NCI-H1930 (cell line): ENCODE data around the gene CCNY.
"Not testable (repeated sequence)": the region's sequence is repeated elsewhere in the genome, so short reads cannot be mapped to it uniquely, and the experiment has no call there.

Source experiments
- DNase-seq, 2 experiments: peaks; one replicate each; lab custom pipeline; 2025; lab: John Stamatoyannopoulos, UW

CCNY gene

DNA sequence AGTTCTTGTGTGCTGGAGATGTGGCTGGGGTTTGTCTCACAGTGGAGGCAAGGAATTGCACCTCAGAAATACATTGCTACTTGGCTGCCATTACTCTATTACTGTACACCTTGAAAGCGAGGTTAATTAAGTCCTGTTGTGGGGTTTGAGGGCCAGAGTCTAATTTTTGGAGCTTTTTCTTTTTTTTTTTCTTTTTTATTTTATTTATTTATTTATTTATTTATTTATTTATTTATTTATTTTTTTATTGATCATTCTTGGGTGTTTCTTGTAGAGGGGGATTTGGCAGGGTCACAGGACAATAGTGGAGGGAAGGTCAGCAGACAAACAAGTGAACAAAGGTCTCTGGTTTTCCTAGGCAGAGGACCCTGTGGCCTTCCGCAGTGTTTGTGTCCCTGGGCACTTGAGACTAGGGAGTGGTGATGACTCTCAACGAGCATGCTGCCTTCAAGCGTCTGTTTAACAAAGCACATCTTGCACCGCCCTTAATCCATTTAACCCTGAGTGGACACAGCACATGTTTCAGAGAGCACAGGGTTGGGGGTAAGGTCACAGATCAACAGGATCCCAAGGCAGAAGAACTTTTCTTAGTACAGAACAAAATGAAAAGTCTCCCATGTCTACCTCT, 69.8 kb downstream of the CCNY start:
- not testable (repeated sequence) for DNase-seq

GRCh38 chr10:35407696-35408095, 71.4 kb downstream of the CCNY start:
- not testable (repeated sequence) for DNase-seq

- DNase-seq: no peak
These were observed 72.8 kb downstream of the CCNY start for GRCh38 chr10:35409094-35409582.

DNA sequence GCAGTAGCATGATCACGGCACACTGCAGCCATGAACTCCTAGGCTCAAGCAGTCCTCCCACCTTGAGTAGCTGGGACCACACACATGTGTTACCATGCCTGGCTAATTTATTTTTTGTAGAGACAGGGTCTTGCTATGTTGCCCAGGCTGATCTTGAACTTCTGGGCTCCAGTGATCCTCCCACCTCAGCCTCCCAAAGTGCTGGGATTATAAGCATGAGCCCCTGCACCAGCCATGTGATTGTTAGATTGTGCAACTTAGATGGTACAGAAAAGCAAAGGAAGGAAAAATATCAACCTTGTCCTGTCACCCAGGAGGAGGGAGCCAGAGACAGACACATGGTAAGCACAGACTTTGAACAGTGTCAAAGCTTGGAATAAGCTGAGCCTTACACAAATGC, 73.5 kb downstream of the CCNY start:
- no peak for DNase-seq

DNA sequence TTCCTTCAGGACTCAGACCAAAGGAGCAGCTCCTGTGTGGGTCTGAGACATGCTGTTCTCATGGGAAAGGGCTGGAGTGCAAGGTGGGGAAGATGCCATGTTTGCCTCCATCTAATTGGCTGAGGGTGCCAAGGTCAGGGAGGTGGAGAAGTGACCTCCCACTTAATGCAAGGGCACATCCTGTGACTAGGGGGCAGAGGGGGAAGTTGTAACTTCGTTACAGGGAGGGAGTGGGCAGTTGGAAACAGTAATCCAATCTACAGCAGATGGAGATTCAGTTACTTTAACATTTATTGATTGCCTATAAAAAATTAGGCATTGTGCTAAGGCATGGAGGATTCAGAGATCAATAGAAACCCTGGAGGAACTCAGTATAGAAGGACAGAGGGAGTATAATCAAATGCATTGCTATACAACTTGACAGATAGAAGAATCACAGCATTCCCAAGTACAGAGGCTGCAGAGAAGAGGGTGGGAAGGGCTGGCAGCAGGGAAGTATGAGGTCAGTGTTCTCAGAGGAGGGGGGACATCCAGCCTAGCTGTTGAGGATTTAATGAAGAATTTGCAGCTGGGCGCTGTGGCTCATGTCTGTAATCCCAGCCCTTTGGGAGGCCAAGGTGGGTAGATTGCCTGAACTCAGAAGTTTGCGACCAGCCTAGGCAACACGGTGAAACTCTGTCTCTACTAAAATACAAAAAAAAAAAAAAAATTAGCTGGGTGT, 75.9 kb downstream of the CCNY start:
- DNase-seq: no peak

- no peak for DNase-seq
These were observed 76.7 kb downstream of the CCNY start for GRCh38 chr10:35412900-35413491.

DNA sequence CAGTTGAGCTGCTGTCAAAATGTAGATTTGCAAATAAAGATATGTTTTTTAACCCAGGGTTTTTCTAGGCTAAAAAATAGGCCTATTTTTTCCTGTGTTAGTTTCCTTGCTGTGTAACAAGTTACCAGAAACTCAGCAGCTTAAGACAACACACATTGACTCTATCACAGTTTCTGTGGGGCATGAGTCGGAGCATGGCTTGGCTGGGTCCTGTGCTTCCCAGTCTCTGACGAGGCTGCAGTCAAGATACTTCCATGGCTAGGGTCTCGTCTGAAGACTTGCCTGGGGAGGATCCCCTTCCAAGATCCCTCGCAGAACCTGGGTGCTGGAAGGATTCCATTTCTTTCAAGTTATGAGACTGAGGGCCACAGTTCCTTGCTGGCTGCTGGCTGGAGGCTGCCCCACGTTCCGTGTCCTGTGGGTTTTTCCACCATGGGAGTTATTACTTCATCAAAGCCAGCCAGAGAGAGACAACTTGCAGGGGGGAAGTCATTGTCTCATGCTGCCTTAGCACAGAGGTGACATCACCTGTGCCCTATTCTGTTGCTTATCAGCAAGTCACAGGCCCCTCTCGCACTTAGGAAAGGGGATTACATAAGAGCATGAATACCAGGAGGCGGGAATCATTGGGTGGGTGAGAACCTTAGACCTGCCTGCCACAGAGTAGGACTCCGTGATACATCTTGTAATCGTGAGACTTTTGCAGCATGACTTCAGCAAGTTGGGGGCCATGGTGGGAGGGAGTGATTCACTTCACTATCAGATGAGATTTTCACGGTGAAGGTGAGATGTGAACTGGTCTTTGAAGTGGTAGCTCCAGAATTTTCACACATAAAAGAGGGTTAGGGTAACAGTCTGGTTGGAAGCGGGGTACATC, 77.9 kb downstream of the CCNY start:
- no peak for DNase-seq

DNA sequence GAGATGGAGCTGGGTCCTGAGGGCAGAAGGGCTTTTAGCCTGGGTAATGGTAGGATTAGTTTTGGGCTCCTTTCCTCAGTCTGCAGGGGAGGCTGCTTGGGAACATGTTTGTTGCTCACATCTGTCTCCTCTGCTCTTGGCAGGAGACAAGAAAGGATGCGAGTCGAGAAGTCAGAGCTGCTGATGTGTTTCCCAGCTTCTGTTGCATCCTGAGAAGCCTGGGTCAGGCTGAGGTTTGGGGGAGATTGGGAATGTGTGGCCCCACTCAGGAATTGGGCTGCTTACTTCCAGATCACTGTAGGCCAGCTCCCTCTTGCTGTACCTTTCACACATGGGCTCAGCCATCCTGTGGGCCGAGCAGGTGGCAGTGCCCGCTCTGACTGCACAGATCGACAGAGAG, 79.2 kb downstream of the CCNY start:
- no peak for DNase-seq

DNA sequence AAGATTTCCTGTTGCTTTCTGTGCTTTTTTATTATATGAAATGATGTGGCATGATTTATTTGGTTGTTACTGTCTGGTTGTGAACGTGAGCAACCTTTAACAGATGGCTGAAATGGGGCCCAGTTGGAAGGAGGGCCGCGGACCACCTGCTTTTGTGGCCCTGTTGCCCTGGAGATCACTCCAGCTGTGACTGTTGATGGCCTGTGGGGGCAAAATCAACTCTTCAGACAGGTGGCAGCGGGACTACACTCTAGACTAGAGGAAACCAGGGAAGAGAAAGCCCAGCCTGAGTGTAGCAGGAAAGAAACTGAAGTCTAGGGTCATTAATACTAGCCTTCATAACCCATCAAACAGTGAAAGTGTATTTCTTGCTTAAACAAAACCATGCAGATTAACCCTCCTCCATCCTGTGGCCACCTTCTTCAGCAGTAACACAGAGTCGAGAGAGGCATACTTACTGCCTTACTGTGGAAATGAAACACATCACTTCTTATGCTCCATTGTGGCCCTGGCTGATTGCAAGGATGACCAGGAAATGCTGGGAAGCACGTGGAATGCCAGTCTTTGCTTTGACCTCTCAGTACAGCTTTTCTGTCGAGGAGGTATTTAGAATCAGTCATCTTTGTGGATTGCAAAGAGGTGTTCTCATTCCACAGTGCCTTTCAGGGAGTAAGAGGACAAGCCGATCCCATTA, 80.5 kb downstream of the CCNY start:
- peak; percentile 0 to 11 for DNase-seq

DNA sequence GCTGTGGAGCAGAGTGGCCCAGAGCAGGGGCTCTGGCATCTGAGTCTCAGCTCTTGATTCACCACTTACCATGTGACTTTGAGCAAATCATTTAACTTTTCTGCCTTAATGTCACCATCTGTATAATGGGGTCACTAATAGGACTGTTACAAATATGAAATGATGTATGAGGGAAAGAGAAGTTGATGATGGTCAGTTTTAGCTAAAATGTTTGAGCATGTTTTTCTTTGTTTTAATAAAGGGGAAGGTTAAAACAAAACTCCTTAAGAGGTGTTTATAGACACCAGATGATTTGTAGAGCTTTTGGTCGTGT, 81.0 kb downstream of the CCNY start:
- no peak for DNase-seq

GRCh38 chr10:35417795-35418194, 81.5 kb downstream of the CCNY start:
- DNase-seq: no peak

DNA sequence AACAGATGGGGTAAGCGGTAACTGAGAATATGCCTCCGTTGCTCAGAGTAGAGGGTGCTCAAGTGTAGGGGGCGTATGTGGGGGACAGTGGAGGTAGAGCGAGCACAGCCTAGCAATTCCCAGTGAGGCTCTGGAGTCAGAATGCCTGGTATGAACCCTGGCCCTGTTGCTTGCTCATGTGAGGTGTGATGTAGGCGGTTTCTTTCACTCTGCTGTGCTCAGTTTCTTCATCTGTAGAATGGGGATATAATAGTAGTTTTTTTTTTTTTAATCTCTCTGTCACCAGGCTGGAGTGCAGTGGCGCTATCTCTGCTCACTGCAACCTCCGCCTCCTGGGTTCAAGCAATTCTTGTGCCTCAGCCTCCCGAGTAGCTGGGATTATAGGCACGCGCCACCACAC, 82.3 kb downstream of the CCNY start:
- not testable (repeated sequence) for DNase-seq

DNA sequence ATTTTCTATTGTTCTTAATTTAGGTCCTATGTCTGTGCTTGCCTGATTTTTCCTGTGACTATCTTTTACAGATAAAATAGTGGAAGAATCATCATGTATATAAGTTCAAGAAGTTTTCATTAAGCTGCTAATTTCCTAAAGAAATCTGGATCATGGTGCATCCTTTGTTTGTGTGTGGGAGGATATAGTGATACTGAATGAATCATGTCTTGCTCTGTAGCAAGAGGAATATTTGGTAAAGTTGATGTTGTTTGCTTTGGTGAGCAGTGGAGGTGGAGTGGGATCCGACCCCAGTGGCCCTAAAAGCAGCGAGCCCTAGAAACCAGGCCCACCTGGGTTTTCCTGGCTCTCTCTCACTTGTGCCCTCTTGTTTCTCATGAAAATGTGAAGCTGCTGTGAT, 83.7 kb downstream of the CCNY start:
- DNase-seq: no peak

GRCh38 chr10:35420827-35421552, 84.7 kb downstream of the CCNY start:
- DNase-seq: no peak

- DNase-seq: no peak
These were observed 85.4 kb downstream of the CCNY start for GRCh38 chr10:35421553-35422178.

- no peak for DNase-seq
These were observed 85.9 kb downstream of the CCNY start for GRCh38 chr10:35422228-35422627.

- no peak for DNase-seq
These were observed 87.4 kb downstream of the CCNY start for GRCh38 chr10:35423505-35424306.

DNA sequence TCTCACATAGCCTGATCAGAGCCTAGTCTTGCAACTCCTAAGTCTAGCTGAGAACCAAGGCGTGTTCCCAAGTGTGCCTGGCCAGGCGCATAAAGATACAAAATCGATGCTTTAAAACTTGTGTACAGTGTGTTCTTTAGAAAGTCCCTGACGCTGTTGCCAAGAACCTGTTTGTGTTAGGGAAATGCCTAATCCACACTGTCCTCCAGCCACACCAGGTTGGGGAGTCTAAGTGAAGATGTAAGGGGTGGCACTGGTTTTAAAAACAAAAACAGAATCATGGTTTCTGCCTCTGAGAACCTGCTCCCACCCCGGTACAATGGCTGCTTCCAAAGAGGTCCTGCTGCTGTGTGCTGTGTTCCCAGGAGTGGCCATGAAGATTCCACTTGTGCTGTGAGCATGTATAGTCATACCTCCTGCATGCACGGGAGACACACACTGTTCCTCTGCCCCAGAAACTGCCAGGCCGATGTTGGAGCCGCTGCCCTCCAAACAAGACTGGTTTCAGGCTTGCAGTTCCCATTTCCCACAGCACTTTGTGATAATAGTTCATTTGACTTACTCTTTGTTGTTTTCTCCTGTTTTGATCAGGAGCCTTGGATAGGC, 88.5 kb downstream of the CCNY start:
- DNase-seq: no peak

DNA sequence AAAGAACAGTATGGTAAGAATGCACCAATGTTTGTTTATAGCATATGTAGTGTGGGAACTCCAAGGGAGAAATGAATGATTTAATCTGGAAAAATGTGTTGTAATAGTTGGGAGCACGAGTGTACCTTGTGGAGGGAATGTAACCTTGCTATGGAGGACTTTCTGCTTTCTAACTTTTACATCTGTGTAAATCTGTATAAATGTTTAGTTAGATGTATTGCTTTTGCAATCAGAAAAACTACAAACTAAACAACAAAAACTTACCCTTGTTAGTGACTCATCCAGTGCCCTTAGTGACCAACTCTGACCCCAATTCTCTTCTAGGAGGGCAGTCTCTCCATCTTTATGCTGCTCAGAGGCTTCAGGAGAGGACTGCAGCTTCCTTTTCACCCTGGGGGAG, 89.3 kb downstream of the CCNY start:
- DNase-seq: no peak
